Measurements from ENCODE around the gene NHS.

NHS gene

GRCh38 chrX:17374619-17375366, at the start of gene NHS:
Gene NHS (plus strand): TSS chrX:17375200. CDS start chrX:17375758, 558 bp downstream.
- DNase-seq (ENCODE audit: low spot score), result no peak

GRCh38 chrX:17328837-17329236, 46.2 kb upstream of the NHS start:
- DNase-seq (ENCODE audit: low spot score), result no peak

GRCh38 chrX:17336377-17336776, 38.6 kb upstream of the NHS start:
- DNase-seq (ENCODE audit: low spot score), result no peak

GRCh38 chrX:17355976-17356375, 19.0 kb upstream of the NHS start:
- no peak for DNase-seq (ENCODE audit: low spot score)

- DNase-seq (ENCODE audit: low spot score), result no peak
Measured at GRCh38 chrX:17359500-17359899, 15.5 kb upstream of the NHS start.

GRCh38 chrX:17361620-17362019, 13.4 kb upstream of the NHS start:
- no peak for DNase-seq (ENCODE audit: low spot score)

- no peak for DNase-seq (ENCODE audit: low spot score)
Measured at GRCh38 chrX:17368002-17368401, 7.0 kb upstream of the NHS start.

- DNase-seq (ENCODE audit: low spot score), result no peak
Measured at GRCh38 chrX:17369309-17369708, 5.7 kb upstream of the NHS start.

GRCh38 chrX:17370191-17370590, 4.8 kb upstream of the NHS start:
- no peak for DNase-seq (ENCODE audit: low spot score)

- DNase-seq (ENCODE audit: low spot score), result no peak
Measured at GRCh38 chrX:17372052-17372451, 2.9 kb upstream of the NHS start.

- DNase-seq (ENCODE audit: low spot score), result no peak
Measured at GRCh38 chrX:17373337-17373736, 1.7 kb upstream of the NHS start.

- no peak for DNase-seq (ENCODE audit: low spot score)
Measured at GRCh38 chrX:17375367-17375636, 302 bp downstream of the NHS start.

- DNase-seq (ENCODE audit: low spot score), result no peak
Measured at GRCh38 chrX:17375637-17376430, 834 bp downstream of the NHS start.

GRCh38 chrX:17376431-17377077, 1.6 kb downstream of the NHS start:
- DNase-seq (ENCODE audit: low spot score), result no peak

- DNase-seq (ENCODE audit: low spot score), result no peak
Measured at GRCh38 chrX:17377091-17377717, 2.2 kb downstream of the NHS start.

- no peak for DNase-seq (ENCODE audit: low spot score)
Measured at GRCh38 chrX:17377795-17378194, 2.8 kb downstream of the NHS start.

GRCh38 chrX:17380221-17380620, 5.2 kb downstream of the NHS start:
- no peak for DNase-seq (ENCODE audit: low spot score)

- no peak for DNase-seq (ENCODE audit: low spot score)
Measured at GRCh38 chrX:17390419-17390850, 15.4 kb downstream of the NHS start.

- no peak for DNase-seq (ENCODE audit: low spot score)
Measured at GRCh38 chrX:17395154-17395553, 20.2 kb downstream of the NHS start.

- DNase-seq (ENCODE audit: low spot score), result no peak
Measured at GRCh38 chrX:17397074-17397473, 22.1 kb downstream of the NHS start.

GRCh38 chrX:17403189-17403691, 28.2 kb downstream of the NHS start:
- no peak for DNase-seq (ENCODE audit: low spot score)

GRCh38 chrX:17403972-17404371, 29.0 kb downstream of the NHS start:
- DNase-seq (ENCODE audit: low spot score), result no peak
